Measurements from ENCODE around the gene WDFY2.

DNA sequence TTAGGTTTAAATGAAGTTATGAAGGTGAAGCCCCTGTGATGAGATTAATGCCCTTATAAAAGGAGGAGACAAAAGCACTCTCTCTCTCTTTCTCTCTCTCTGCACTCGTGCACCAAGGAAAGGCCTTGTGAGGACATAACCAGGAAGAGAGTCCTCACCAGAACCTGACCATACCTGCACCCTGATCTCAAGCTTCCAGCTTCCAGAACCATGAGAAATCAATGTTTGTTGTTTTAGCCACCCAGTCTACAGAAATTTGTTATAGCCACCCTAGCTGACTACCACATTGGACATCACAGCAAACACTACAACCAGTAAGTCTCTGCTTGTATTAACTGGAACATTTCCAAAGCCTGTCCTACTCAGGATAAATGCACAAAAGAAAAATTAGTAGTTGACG, 34.7 kb upstream of the WDFY2 start:
- TF ChIP-seq SP1 (IDR thresholded peaks at IDR 0.05) (no peak), FOXM1 (IDR thresholded peaks at IDR 0.05; ENCODE audit: borderline replicate concordance) (no peak), SUZ12 (IDR thresholded peaks at IDR 0.05) (no peak), ELF4 (IDR thresholded peaks at IDR 0.05) (no peak), NFRKB (IDR thresholded peaks at IDR 0.05) (no peak), LEF1 (IDR thresholded peaks at IDR 0.05; ENCODE audit: borderline replicate concordance) (no peak), ZNF384 (IDR thresholded peaks at IDR 0.05) (no peak), FOXA1 (IDR thresholded peaks at IDR 0.05) (no peak), ARNT (IDR thresholded peaks at IDR 0.05) (no peak), BHLHE40 (IDR thresholded peaks at IDR 0.05; ENCODE audit: borderline replicate concordance) (no peak), CTBP1 (IDR thresholded peaks at IDR 0.05; ENCODE audit: borderline replicate concordance) (no peak), TARDBP (IDR thresholded peaks at IDR 0.05) (no peak)
- TF ChIP-seq, protein P1, sequence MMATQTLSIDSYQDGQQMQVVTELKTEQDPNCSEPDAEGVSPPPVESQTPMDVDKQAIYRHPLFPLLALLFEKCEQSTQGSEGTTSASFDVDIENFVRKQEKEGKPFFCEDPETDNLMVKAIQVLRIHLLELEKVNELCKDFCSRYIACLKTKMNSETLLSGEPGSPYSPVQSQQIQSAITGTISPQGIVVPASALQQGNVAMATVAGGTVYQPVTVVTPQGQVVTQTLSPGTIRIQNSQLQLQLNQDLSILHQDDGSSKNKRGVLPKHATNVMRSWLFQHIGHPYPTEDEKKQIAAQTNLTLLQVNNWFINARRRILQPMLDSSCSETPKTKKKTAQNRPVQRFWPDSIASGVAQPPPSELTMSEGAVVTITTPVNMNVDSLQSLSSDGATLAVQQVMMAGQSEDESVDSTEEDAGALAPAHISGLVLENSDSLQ (IDR thresholded peaks at IDR 0.05), result no peak
